Mesendoderm (in vitro differentiated cells): ENCODE measurements around the gene TUFM.

Experiments used
- DNase-seq: peaks from one replicate; pipeline ENCODE4 v3.0.0; 2013
- H2AK5ac ChIP-seq: 2 replicates; pipeline ENCODE4 v1.6.1; 2013; ENCODE audit warnings: low read length, inconsistent platforms
- H2BK120ac ChIP-seq: 2 replicates; pipeline ENCODE4 v1.6.1; 2013; ENCODE audit warnings: low read depth, mild to moderate bottlenecking, low read length, moderate library complexity, mixed read lengths
- H2BK15ac ChIP-seq: replicated peaks from 2 replicates; pipeline ENCODE4 v1.6.1; 2013; ENCODE audit warnings: low read depth, mild to moderate bottlenecking, moderate library complexity
- H2BK5ac ChIP-seq: 2 replicates; pipeline ENCODE4 v1.6.1; 2013; ENCODE audit warnings: low read length, inconsistent platforms
- H3K18ac ChIP-seq: 2 replicates; pipeline ENCODE4 v1.6.1; 2013; ENCODE audit warnings: mild to moderate bottlenecking, low read length, mixed read lengths
- H3K23ac ChIP-seq: one replicate; pipeline ENCODE4 v1.6.1; 2013; ENCODE audit warnings: low read length
- H3K27ac ChIP-seq: 2 replicates; pipeline ENCODE4 v1.5.1; 2013; ENCODE audit warnings: low read depth, mild to moderate bottlenecking, inconsistent platforms, low read length, moderate library complexity
- H3K27me3 ChIP-seq: 2 replicates; pipeline ENCODE4 v1.6.1; 2013; ENCODE audit warnings: low read length, control low read depth, mild to moderate bottlenecking, inconsistent platforms; ENCODE audit not compliant: insufficient read depth, poor library complexity
- H3K36me3 ChIP-seq: 2 replicates; pipeline ENCODE4 v1.6.1; 2013; ENCODE audit warnings: low read length, inconsistent platforms; ENCODE audit not compliant: control insufficient read depth, insufficient read depth
- H3K4ac ChIP-seq: one replicate; pipeline ENCODE4 v1.6.1; 2013; ENCODE audit warnings: low read depth, mild to moderate bottlenecking, low read length, moderate library complexity
- H3K4me1 ChIP-seq: 2 replicates; pipeline ENCODE4 v1.6.1; 2013; ENCODE audit warnings: low read depth, low read length, inconsistent platforms; ENCODE audit not compliant: control insufficient read depth
- H3K4me2 ChIP-seq: 2 replicates; pipeline ENCODE4 v1.6.1; 2013; ENCODE audit warnings: low read length
- H3K4me3 ChIP-seq: 2 replicates; pipeline ENCODE4 v1.5.1; 2013; ENCODE audit warnings: mild to moderate bottlenecking, low read length
- H3K56ac ChIP-seq: one replicate; pipeline ENCODE4 v1.6.1; 2013; ENCODE audit warnings: low read length
- H3K79me1 ChIP-seq: 2 replicates; pipeline ENCODE4 v1.6.1; 2013; ENCODE audit warnings: low read length, inconsistent platforms
- H3K79me2 ChIP-seq: 2 replicates; pipeline ENCODE4 v1.6.1; 2013; ENCODE audit warnings: mild to moderate bottlenecking, low read length; ENCODE audit not compliant: control insufficient read depth, insufficient read depth
- H3K9ac ChIP-seq: 2 replicates; pipeline ENCODE4 v1.6.1; 2013; ENCODE audit warnings: low read length, inconsistent platforms
- H4K5ac ChIP-seq: one replicate; pipeline ENCODE4 v1.6.1; 2013; ENCODE audit warnings: low read length
- H4K8ac ChIP-seq: one replicate; pipeline ENCODE4 v1.6.1; 2013; ENCODE audit warnings: low read depth, mild to moderate bottlenecking, control low read depth, low read length, moderate library complexity
- WGBS: extraction: QIAGEN DNeasy Blood & Tissue Kit; methylation state at CpG from one replicate; pipeline ENCODE4 v1.1.7; 2013; ENCODE audit warnings: low lambda C conversion rate, missing lambda C conversion rate; ENCODE audit not compliant: insufficient coverage; ENCODE audit errors: extremely low coverage; 5-methylcytosine and 5-hydroxymethylcytosine counted together

Gene TUFM

GRCh38 chr16:28826141-28826540 lies 20.0 kb downstream of the TUFM start:
- Histone ChIP-seq H2BK120ac (no peak overlapping the region), H3K79me1 (peaks cover 23% of the 10 kb centered on the region), H3K4ac (no peak overlapping the region), H3K9ac (peak overlapping the region; percentile 13), H3K36me3 (peaks cover 27% of the 10 kb centered on the region), H3K27ac (no peak overlapping the region), H3K4me3 (no peak overlapping the region), H3K18ac (no peak overlapping the region), H3K56ac (peak overlapping the region; percentile 50), H4K5ac (no peak overlapping the region), H3K4me2 (no peak overlapping the region), H3K27me3 (no peaks in the 10 kb centered on the region), H3K79me2 (peaks cover 40% of the 10 kb centered on the region), H2BK15ac (no peak overlapping the region), H2AK5ac (no peak overlapping the region), H3K4me1 (peaks cover 3% of the 10 kb centered on the region), H4K8ac (no peak overlapping the region), H3K23ac (no peak overlapping the region), H2BK5ac (no peak overlapping the region)
- DNase-seq, result no peak
- WGBS, result no CpG with 5 or more reads among the region's 6 CpGs

- Histone ChIP-seq H3K4me3 (peak overlapping the region; percentile 96), H4K5ac (no peak overlapping the region), H2BK15ac (no peak overlapping the region), H4K8ac (no peak overlapping the region), H3K4me2 (peak overlapping the region; percentile 97), H3K4ac (peak overlapping the region; percentile 78), H3K79me1 (peaks cover 16% of the 10 kb centered on the region), H2BK120ac (no peak overlapping the region), H3K4me1 (peaks cover 3% of the 10 kb centered on the region), H3K27ac (peak overlapping the region; percentile 89), H3K18ac (peak overlapping the region; percentile 21), H3K27me3 (no peaks in the 10 kb centered on the region), H2BK5ac (peak overlapping the region; percentile 91), H3K9ac (peak overlapping the region; percentile 99), H3K79me2 (peaks cover 38% of the 10 kb centered on the region), H3K36me3 (peaks cover 18% of the 10 kb centered on the region), H3K56ac (peak overlapping the region; percentile 99), H2AK5ac (peak overlapping the region; percentile 81), H3K23ac (peak overlapping the region; percentile 37)
- no CpG with 5 or more reads among the region's 5 CpGs for WGBS
- no peak for DNase-seq
These were observed 21.5 kb downstream of the TUFM start for GRCh38 chr16:28824717-28824973.

- Histone ChIP-seq H3K4me2 (peak overlapping the region; percentile 97), H4K8ac (no peak overlapping the region), H4K5ac (no peak overlapping the region), H3K79me1 (peaks cover 14% of the 10 kb centered on the region), H2BK15ac (no peak overlapping the region), H3K23ac (peak overlapping the region; percentile 37), H3K4ac (peak overlapping the region; percentile 82), H3K18ac (peak overlapping the region; percentile 78), H3K79me2 (peaks cover 37% of the 10 kb centered on the region), H3K4me1 (peaks cover 3% of the 10 kb centered on the region), H3K36me3 (peaks cover 13% of the 10 kb centered on the region), H3K27me3 (no peaks in the 10 kb centered on the region), H3K9ac (peak overlapping the region; percentile 99), H3K4me3 (peak overlapping the region; percentile 96), H2BK120ac (no peak overlapping the region), H2BK5ac (peak overlapping the region; percentile 91), H3K56ac (peak overlapping the region; percentile 99), H3K27ac (peak overlapping the region; percentile 100), H2AK5ac (peak overlapping the region; percentile 81)
- DNase-seq, result peak; percentile 99
- no CpG with 5 or more reads among the region's 60 CpGs for WGBS
These were observed 22.1 kb downstream of the TUFM start for GRCh38 chr16:28823873-28824716.

- H3K23ac ChIP-seq, result no peak overlapping the region
- no peak overlapping the region for H3K4me2 ChIP-seq
- peaks cover 37% of the 10 kb centered on the region for H3K79me2 ChIP-seq
- H4K8ac ChIP-seq, result peak overlapping the region; percentile 99
- H3K4me1 ChIP-seq, result peaks cover 3% of the 10 kb centered on the region
- DNase-seq, result no peak
- H2AK5ac ChIP-seq, result no peak overlapping the region
- H3K27me3 ChIP-seq, result no peaks in the 10 kb centered on the region
- peak overlapping the region; percentile 73 for H2BK5ac ChIP-seq
- H3K9ac ChIP-seq, result peak overlapping the region; percentile 93
- no peak overlapping the region for H2BK15ac ChIP-seq
- peak overlapping the region; percentile 70 for H3K4me3 ChIP-seq
- H3K36me3 ChIP-seq, result peaks cover 12% of the 10 kb centered on the region
- no peak overlapping the region for H4K5ac ChIP-seq
- H3K4ac ChIP-seq, result peak overlapping the region; percentile 100
- peak overlapping the region; percentile 99 for H2BK120ac ChIP-seq
- peak overlapping the region; percentile 96 for H3K56ac ChIP-seq
- WGBS, result no CpG with 5 or more reads among the region's 62 CpGs
- H3K18ac ChIP-seq, result peak overlapping the region; percentile 100
- peak overlapping the region; percentile 100 for H3K27ac ChIP-seq
- H3K79me1 ChIP-seq, result peaks cover 14% of the 10 kb centered on the region
These were observed 22.8 kb downstream of the TUFM start for GRCh38 chr16:28823291-28823872.

GRCh38 chr16:28822520-28823290 lies 23.4 kb downstream of the TUFM start, which contains the start of gene ATXN2L:
ATXN2L (plus strand) TSS chr16:28822999; CDS start chr16:28823260, 261 bp downstream.
- WGBS, result no CpG with 5 or more reads among the region's 91 CpGs

More at GRCh38 chr16:28822520-28823290, 23.4 kb downstream of the TUFM start, which contains the start of gene ATXN2L:
- Histone ChIP-seq H3K23ac (no peak within 1 kb of the TSS), H3K4ac (peak within 1 kb of the TSS; percentile 100), H4K5ac (peak within 1 kb of the TSS; percentile 33), H3K36me3 (peaks cover 12% of the 10 kb centered on the region), H3K9ac (peak within 1 kb of the TSS; percentile 93), H3K4me1 (peaks cover 3% of the 10 kb centered on the region), H2BK120ac (peak within 1 kb of the TSS; percentile 99), H2AK5ac (no peak within 1 kb of the TSS), H4K8ac (peak within 1 kb of the TSS; percentile 99), H2BK15ac (no peak within 1 kb of the TSS), H3K79me1 (peaks cover 14% of the 10 kb centered on the region), H3K27ac (peak within 1 kb of the TSS; percentile 100), H3K27me3 (no peaks in the 10 kb centered on the region), H3K79me2 (peaks cover 35% of the 10 kb centered on the region), H2BK5ac (peak within 1 kb of the TSS; percentile 73), H3K56ac (peak within 1 kb of the TSS; percentile 96), H3K4me3 (peak within 1 kb of the TSS; percentile 82), H3K18ac (peak within 1 kb of the TSS; percentile 100), H3K4me2 (peak within 1 kb of the TSS; percentile 69)
- DNase-seq, result peak; percentile 95
